HepG2 (cell line): ENCODE measurements around the gene TTC17. TPM values are rescaled to one million over a fixed set of nuclear protein-coding genes. Genes with fewer than 3 reads are reported as not detected.
A peak's percentile ranks its signal among the peaks of the same experiment; 100 is the strongest.

ENCODE experiments used
- ATAC-seq: fragments of 200-7000 bp; cut with Tn5 transposase; 3 replicates; pipeline ENCODE4 v1.9.1; 2020; ENCODE audit warnings: mild to moderate bottlenecking, moderate library complexity
- BruUV-seq: library from RNA; stranded (reverse); fragments of 400-500 nt; replicated peaks from 2 replicates; lab custom pipeline; 2021; lab: Mats Ljungman, UMichigan
- CTCF ChIA-PET: fragments of 300-600 bp; formaldehyde crosslinking; extraction: SDS; loops from one replicate; lab custom pipeline; 2021; ENCODE audit warnings: low total read pairs, inconsistent platforms, low intra/inter-chr PET ratio; lab: Yijun Ruan, JAX
- POLR2A ChIA-PET: fragments of 350-600 bp; sonication (Branson Sonifier 250); formaldehyde crosslinking; loops from one replicate; lab custom pipeline; 2020; ENCODE audit warnings: antibody characterized with exemption, inconsistent platforms; lab: Yijun Ruan, JAX
- DNase-seq: peaks from one replicate; pipeline ENCODE4 v3.0.0-alpha.2; 2015; ENCODE audit warnings: low spot score
- FAIRE-seq: peaks from 3 replicates; lab custom pipeline; 2011; peaks lifted over from hg19 to GRCh38; lab: Jason Lieb, UNC
- H2AFZ ChIP-seq: one replicate; pipeline ENCODE4 v1.6.1; 2011; ENCODE audit warnings: low read length, inconsistent platforms
- H3K27ac ChIP-seq: fragments of 300-600 bp; 3 replicates; pipeline ENCODE4 v1.8.0; 2011; ENCODE audit warnings: mixed run types, mild to moderate bottlenecking, mixed read lengths, low read length, inconsistent platforms; ENCODE audit not compliant: insufficient read depth; ENCODE audit errors: extremely low read length
- H3K27me3 ChIP-seq, 2 experiments: fragments of 200-600 bp in 1 of 2; 2 replicates in 1 of 2; 3 replicates in 1 of 2; pipeline versions ENCODE4 v1.6.0 to v1.8.0; 2011; ENCODE audit warnings: low read length in 2 of 2, mild to moderate bottlenecking in 2 of 2, moderate library complexity in 2 of 2, inconsistent platforms in 1 of 2; ENCODE audit not compliant: insufficient read depth in 2 of 2, control insufficient read depth in 1 of 2
- H3K36me3 ChIP-seq, 2 experiments: fragments of 200-600 bp in 1 of 2; replicated peaks in 1 of 2; 2 replicates in 1 of 2; 3 replicates in 1 of 2; pipeline versions ENCODE4 v1.5.1 to v1.8.0; 2011; ENCODE audit warnings: low read length in 2 of 2, inconsistent platforms in 1 of 2; ENCODE audit not compliant: insufficient read depth in 2 of 2, control insufficient read depth in 1 of 2
- H3K4me1 ChIP-seq: 2 replicates; pipeline ENCODE4 v1.5.1; 2012; ENCODE audit warnings: low read length, inconsistent platforms; ENCODE audit not compliant: insufficient read depth
- H3K4me2 ChIP-seq: 2 replicates; pipeline ENCODE4 v1.6.0; 2011; ENCODE audit warnings: low read depth, low read length, inconsistent platforms
- H3K4me3 ChIP-seq, 3 experiments: fragments of 200-600 bp in 1 of 3; sonication (generic), shearing (Covaris generic) in 1 of 3; replicated peaks in 1 of 3; 2 replicates each; pipeline ENCODE4 v1.5.1; 2011 to 2016; ENCODE audit warnings: low read length in 3 of 3, inconsistent platforms in 2 of 3, low read depth in 2 of 3, mild to moderate bottlenecking in 2 of 3, control low read depth in 1 of 3, mixed read lengths in 1 of 3; ENCODE audit not compliant: insufficient read depth in 1 of 3
- H3K79me2 ChIP-seq: one replicate; pipeline ENCODE4 v1.6.1; 2011; ENCODE audit warnings: low read length, inconsistent platforms; ENCODE audit not compliant: insufficient read depth
- H3K9ac ChIP-seq: 2 replicates; pipeline ENCODE4 v1.6.0; 2011; ENCODE audit warnings: mild to moderate bottlenecking, low read depth, low read length, inconsistent platforms; ENCODE audit not compliant: insufficient read depth
- H3K9me3 ChIP-seq: 2 replicates; pipeline ENCODE4 v1.5.1; 2012; ENCODE audit warnings: mild to moderate bottlenecking, low read length
- H4K20me1 ChIP-seq: 2 replicates; pipeline ENCODE4 v1.6.0; 2011; ENCODE audit warnings: inconsistent platforms, mild to moderate bottlenecking, low read length, moderate library complexity; ENCODE audit not compliant: insufficient read depth
- KDM4B ChIP-seq: sonication (generic); formaldehyde crosslinking; IDR thresholded peaks from 2 replicates; pipeline ENCODE4 v1.4.0; 2020; ENCODE audit warnings: missing genetic modification reagents
- MATR3 ChIP-seq: sonication (generic); formaldehyde crosslinking; IDR thresholded peaks from 2 replicates; pipeline ENCODE4 v1.4.0; 2020; ENCODE audit warnings: missing genetic modification reagents
- MZF1 ChIP-seq: sonication (generic); formaldehyde crosslinking; IDR thresholded peaks from 2 replicates; pipeline ENCODE4 v1.8.1; 2023; ENCODE audit warnings: mild to moderate bottlenecking, missing genetic modification reagents, borderline replicate concordance
- NFIC ChIP-seq: IDR thresholded peaks from 2 replicates; pipeline ENCODE4 v1.6.1; 2012; ENCODE audit warnings: mild to moderate bottlenecking, low read length, inconsistent platforms
- NRL ChIP-seq: sonication (generic); formaldehyde crosslinking; IDR thresholded peaks from 2 replicates; pipeline ENCODE4 v1.5.0; 2020; ENCODE audit warnings: missing genetic modification reagents, mild to moderate bottlenecking, moderate library complexity, borderline replicate concordance
- PPARG ChIP-seq: conservative IDR thresholded peaks from 2 replicates; pipeline ENCODE4 v1.6.1; 2016; ENCODE audit warnings: missing biosample characterization, missing genetic modification reagents
- RBM22 ChIP-seq: fragments of 200-400 bp; formaldehyde crosslinking; optimal IDR thresholded peaks from 2 replicates; pipeline ENCODE3; 2017; ENCODE audit warnings: mild to moderate bottlenecking, low read length, moderate library complexity
- ZNF292 ChIP-seq: sonication (generic); formaldehyde crosslinking; IDR thresholded peaks from 2 replicates; pipeline ENCODE4 v1.8.1; 2022; ENCODE audit warnings: mild to moderate bottlenecking, low read depth, missing genetic modification reagents, borderline replicate concordance
- ZNF567 ChIP-seq: sonication (generic); formaldehyde crosslinking; IDR thresholded peaks from 2 replicates; pipeline ENCODE4 v1.8.1; 2023; ENCODE audit warnings: mild to moderate bottlenecking, missing genetic modification reagents, borderline replicate concordance
- ZNF570 ChIP-seq: sonication (generic); formaldehyde crosslinking; IDR thresholded peaks from 2 replicates; pipeline ENCODE4 v1.4.0; 2020; ENCODE audit warnings: mild to moderate bottlenecking, missing genetic modification reagents, borderline replicate concordance
- ZNF737 ChIP-seq: sonication (generic); formaldehyde crosslinking; IDR thresholded peaks from 2 replicates; pipeline ENCODE4 v1.5.0; 2020; ENCODE audit warnings: missing genetic modification reagents, mild to moderate bottlenecking, borderline replicate concordance
- WGBS: methylation state at CpG from one replicate; pipeline ENCODE4 v1.1.6; 2017; ENCODE audit warnings: low lambda C conversion rate; 5-methylcytosine and 5-hydroxymethylcytosine counted together
- in situ Hi-C: cut with HindIII; loops from 2 replicates; pipeline ENCODE4 v1.10.0; 2017; ENCODE audit warnings: low pct_unique_long_range_greater_than_20kb; ENCODE audit not compliant: extremely low pct_ligation_motif_present
- intact Hi-C: fragments of 100-400 bp; cut with micrococcal nuclease; formaldehyde crosslinking; loops from one replicate; pipeline ENCODE4 v1.10.0; 2022; ENCODE audit not compliant: unreplicated experiment
- polyA plus RNA-seq, 8 experiments: library from polyadenylated mRNA; depleted of rRNA in 3 of 8; stranded (reverse) in 7 of 8; unstranded in 1 of 8; fragments of >200 nt; fragmentation: Illumina TruSeq in 4 of 8; extraction: Trizol in 4 of 8; gene quantifications; 2 replicates each; pipeline versions ENCODE4 v1.2.1 to v1.2.3, GENCODE V29; 2011 to 2016; ENCODE audit warnings: low read depth in 4 of 8, missing spikeins in 1 of 8, mixed read lengths in 1 of 8; ENCODE audit not compliant: insufficient read depth in 1 of 8
- total RNA-seq, 5 experiments: library from RNA; depleted of rRNA; stranded (reverse); fragments of >200 nt; fragmentation: Illumina TruSeq; extraction: Trizol; gene quantifications; 2 replicates each; pipeline ENCODE4 v1.2.3, GENCODE V29; 2016; ENCODE audit warnings: low read depth in 1 of 5
- TF ChIP-seq, protein P1 (sequence below): sonication (generic); formaldehyde crosslinking; IDR thresholded peaks from 2 replicates; pipeline ENCODE4 v1.5.0; 2020; ENCODE audit warnings: mild to moderate bottlenecking, missing genetic modification reagents
- TF ChIP-seq, protein P2 (sequence below): sonication (generic); formaldehyde crosslinking; IDR thresholded peaks from 2 replicates; pipeline ENCODE4 v1.4.0; 2020; ENCODE audit warnings: missing genetic modification reagents
- TF ChIP-seq, protein P3 (sequence below): sonication (generic); formaldehyde crosslinking; IDR thresholded peaks from 2 replicates; pipeline ENCODE4 v1.5.0; 2020; ENCODE audit warnings: mild to moderate bottlenecking, missing genetic modification reagents

The TTC17 gene
- total and polyA plus RNA-seq, 2 of the 13 experiments (the other 11 are each of a cell fraction or from before 2014, with no cell fraction given), result 55.9 to 99.7 TPM

DNA sequence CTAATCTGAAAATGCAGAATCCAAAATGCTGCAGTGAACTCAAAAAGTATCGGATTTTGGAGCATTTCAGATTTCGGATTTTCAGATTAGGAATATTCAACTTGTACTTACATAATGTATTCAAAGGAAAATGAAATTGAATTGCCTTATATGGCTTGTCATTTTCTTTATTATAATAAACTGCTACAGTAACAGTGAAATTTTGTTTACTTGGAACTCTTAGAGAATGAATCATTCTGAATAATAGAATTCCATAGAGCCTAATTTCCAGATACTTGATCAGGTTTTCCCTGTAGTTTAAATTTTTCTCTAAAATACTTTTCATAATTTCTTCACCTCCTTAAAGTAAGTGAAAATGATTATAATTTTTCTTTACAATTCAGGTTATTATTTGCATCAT lies 17.3 kb downstream of the TTC17 start:
- ATAC-seq, result no peak
- peaks cover 28% of the 10 kb centered on the region for H3K79me2 ChIP-seq
- no peak overlapping the region for H3K4me2 ChIP-seq
- DNase-seq, result no peak
- no peak for FAIRE-seq
- WGBS, result 96% methylated on average over 2 of the region's 2 CpGs
- H3K36me3 ChIP-seq, result peaks cover 5 to 19% of the 10 kb centered on the region in 2 experiments
- H3K27ac ChIP-seq, result no peak overlapping the region
- H3K27me3 ChIP-seq, result no peaks in the 10 kb centered on the region
- BruUV-seq, result no TSS peak
- in situ Hi-C loops, result no loop called here
- H2AFZ ChIP-seq, result no peak overlapping the region
- H3K9ac ChIP-seq, result no peak overlapping the region
- no peaks in the 10 kb centered on the region for H3K4me1 ChIP-seq
- intact Hi-C loops, result no loop called here
- H4K20me1 ChIP-seq, result no peaks in the 10 kb centered on the region
- TF ChIP-seq ZNF567 (CRISPR knock-in tag), result no peak
- TF ChIP-seq, protein P1, sequence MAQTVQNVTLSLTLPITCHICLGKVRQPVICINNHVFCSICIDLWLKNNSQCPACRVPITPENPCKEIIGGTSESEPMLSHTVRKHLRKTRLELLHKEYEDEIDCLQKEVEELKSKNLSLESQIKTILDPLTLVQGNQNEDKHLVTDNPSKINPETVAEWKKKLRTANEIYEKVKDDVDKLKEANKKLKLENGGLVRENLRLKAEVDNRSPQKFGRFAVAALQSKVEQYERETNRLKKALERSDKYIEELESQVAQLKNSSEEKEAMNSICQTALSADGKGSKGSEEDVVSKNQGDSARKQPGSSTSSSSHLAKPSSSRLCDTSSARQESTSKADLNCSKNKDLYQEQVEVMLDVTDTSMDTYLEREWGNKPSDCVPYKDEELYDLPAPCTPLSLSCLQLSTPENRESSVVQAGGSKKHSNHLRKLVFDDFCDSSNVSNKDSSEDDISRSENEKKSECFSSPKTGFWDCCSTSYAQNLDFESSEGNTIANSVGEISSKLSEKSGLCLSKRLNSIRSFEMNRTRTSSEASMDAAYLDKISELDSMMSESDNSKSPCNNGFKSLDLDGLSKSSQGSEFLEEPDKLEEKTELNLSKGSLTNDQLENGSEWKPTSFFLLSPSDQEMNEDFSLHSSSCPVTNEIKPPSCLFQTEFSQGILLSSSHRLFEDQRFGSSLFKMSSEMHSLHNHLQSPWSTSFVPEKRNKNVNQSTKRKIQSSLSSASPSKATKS (CRISPR knock-in tag), result no peak
- TF ChIP-seq RBM22, result no peak
- TF ChIP-seq NFIC, result no peak
- TF ChIP-seq, protein P2, sequence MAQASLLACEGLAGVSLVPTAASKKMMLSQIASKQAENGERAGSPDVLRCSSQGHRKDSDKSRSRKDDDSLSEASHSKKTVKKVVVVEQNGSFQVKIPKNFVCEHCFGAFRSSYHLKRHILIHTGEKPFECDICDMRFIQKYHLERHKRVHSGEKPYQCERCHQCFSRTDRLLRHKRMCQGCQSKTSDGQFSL, result no peak
- TF ChIP-seq MATR3, result no peak
- CTCF ChIA-PET, result no interaction called here
- POLR2A ChIA-PET, result interaction anchor here (1.0 kb wide), 1 partner anchor 17 kb away, joined by 3 read pairs; the partner anchor contains the start of gene TTC17
- no peaks in the 10 kb centered on the region for H3K9me3 ChIP-seq
- no peak overlapping the region for H3K4me3 ChIP-seq

DNA sequence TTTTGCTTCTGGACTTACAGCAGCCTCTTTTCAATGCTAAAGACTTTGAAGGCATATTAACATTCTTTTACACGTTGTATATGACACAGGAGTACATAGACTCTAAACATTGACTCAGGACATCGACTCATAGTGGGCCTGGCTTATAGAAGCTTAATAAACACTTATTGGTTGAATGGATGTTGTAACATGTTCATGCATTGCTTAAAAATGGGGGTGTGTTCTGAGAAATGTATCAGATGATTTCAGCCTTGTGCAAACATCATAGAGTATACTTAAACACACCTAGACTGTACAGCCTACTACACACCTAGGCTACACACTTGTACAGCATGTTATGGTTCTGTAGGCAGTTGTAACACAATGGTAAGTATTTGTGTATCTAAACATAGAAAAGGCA lies 17.9 kb downstream of the TTC17 start:
- 92% methylated on average over 2 of the region's 2 CpGs for WGBS
- Histone ChIP-seq H3K27me3 (no peaks in the 10 kb centered on the region), H3K4me2 (no peak overlapping the region)

More for the DNA sequence above, 17.9 kb downstream of the TTC17 start:
- no peak for ATAC-seq
- DNase-seq, result peak; percentile 25
- ChIA-PET CTCF (no interaction called here), POLR2A (interaction anchor here (1.0 kb wide), 1 partner anchor 18 kb away, joined by 3 read pairs; the partner anchor contains the start of gene TTC17)
- TF ChIP-seq PPARG (no peak), MZF1 (CRISPR knock-in tag) (no peak), ZNF570 (no peak), ZNF292 (CRISPR knock-in tag) (no peak), NRL (no peak), ZNF737 (no peak), KDM4B (CRISPR knock-in tag) (no peak)
- TF ChIP-seq, protein P3, sequence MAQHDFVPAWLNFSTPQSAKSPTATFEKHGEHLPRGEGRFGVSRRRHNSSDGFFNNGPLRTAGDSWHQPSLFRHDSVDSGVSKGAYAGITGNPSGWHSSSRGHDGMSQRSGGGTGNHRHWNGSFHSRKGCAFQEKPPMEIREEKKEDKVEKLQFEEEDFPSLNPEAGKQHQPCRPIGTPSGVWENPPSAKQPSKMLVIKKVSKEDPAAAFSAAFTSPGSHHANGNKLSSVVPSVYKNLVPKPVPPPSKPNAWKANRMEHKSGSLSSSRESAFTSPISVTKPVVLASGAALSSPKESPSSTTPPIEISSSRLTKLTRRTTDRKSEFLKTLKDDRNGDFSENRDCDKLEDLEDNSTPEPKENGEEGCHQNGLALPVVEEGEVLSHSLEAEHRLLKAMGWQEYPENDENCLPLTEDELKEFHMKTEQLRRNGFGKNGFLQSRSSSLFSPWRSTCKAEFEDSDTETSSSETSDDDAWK (CRISPR knock-in tag), result no peak
- H3K4me1 ChIP-seq, result no peaks in the 10 kb centered on the region
- no peak overlapping the region for H3K27ac ChIP-seq
- BruUV-seq, result no TSS peak
- H4K20me1 ChIP-seq, result no peaks in the 10 kb centered on the region
- no peak overlapping the region for H2AFZ ChIP-seq
- intact Hi-C loops, result no loop called here
- peaks cover 23% of the 10 kb centered on the region for H3K79me2 ChIP-seq
- H3K9ac ChIP-seq, result no peak overlapping the region
- in situ Hi-C loops, result no loop called here
- H3K4me3 ChIP-seq, result no peak overlapping the region
- H3K9me3 ChIP-seq, result no peaks in the 10 kb centered on the region
- H3K36me3 ChIP-seq, result peaks cover 2 to 16% of the 10 kb centered on the region in 2 experiments; a peak in 4 of 5 replicates
- no peak for FAIRE-seq
